HCT116 (cell line): ENCODE data around the gene RGPD8. TPM values are rescaled to one million over a fixed set of nuclear protein-coding genes. Genes with fewer than 3 reads are reported as not detected.

Experiments
- ATAC-seq: fragments of 200-7000 bp; cut with Tn5 transposase; 2 replicates; pipeline ENCODE4 v1.9.1; 2020; ENCODE audit warnings: mild to moderate bottlenecking, moderate library complexity
- BruUV-seq: library from RNA; stranded (reverse); fragments of 400-500 nt; replicated peaks from 2 replicates; lab custom pipeline; 2021; lab: Mats Ljungman, UMichigan
- CTCF ChIA-PET: fragments of 300-600 bp; sonication (Branson Sonifier 250); formaldehyde crosslinking; loops from one replicate; lab custom pipeline; 2021; ENCODE audit warnings: antibody characterized with exemption; lab: Charles Lee
- POLR2A ChIA-PET: fragments of 300-600, 350-600 bp; sonication (Branson Sonifier 250); formaldehyde crosslinking; loops from one replicate; lab custom pipeline; 2021; ENCODE audit warnings: antibody characterized with exemption; lab: Charles Lee
- RAD21 ChIA-PET, 2 experiments: fragments of 300-600 bp; sonication (Branson Sonifier 250); formaldehyde crosslinking; loops; one replicate each; lab custom pipeline; 2023; ENCODE audit warnings: low total read pairs in 2 of 2; ENCODE audit not compliant: uncharacterized antibody in 2 of 2, unreplicated experiment in 2 of 2, low non-redundant PET in 1 of 2; lab: Charles Lee
- DNase-seq: peaks from one replicate; pipeline ENCODE4 v3.0.0-alpha.2; 2010; ENCODE audit warnings: low read depth, low spot score
- H2AFZ ChIP-seq: fragments of 200-600 bp; shearing (Covaris generic), sonication (generic); 2 replicates; pipeline ENCODE4 v1.6.1; 2017; ENCODE audit warnings: low read depth, mixed run types, mixed read lengths, antibody characterized with exemption, low read length; ENCODE audit not compliant: poor library complexity, severe bottlenecking
- H3K27ac ChIP-seq: 2 replicates; pipeline ENCODE4 v1.5.1; 2012; ENCODE audit warnings: low read depth, low read length
- H3K27me3 ChIP-seq: fragments of 200-600 bp; sonication (generic); 2 replicates; pipeline ENCODE4 v1.6.1; 2016; ENCODE audit warnings: mixed run types, low read length, mixed read lengths; ENCODE audit not compliant: insufficient read depth
- H3K36me3 ChIP-seq, 2 experiments: fragments of 200-500 bp in 1 of 2; fragments of 200-600 bp in 1 of 2; sonication (Bioruptor generic) in 1 of 2; sonication (generic) in 1 of 2; 2 replicates each; pipeline versions ENCODE4 v1.5.1 to v1.6.1; 2014 to 2016; ENCODE audit warnings: low read length in 2 of 2, inconsistent platforms in 1 of 2, mixed read lengths in 1 of 2, mixed run types in 1 of 2; ENCODE audit not compliant: insufficient read depth in 2 of 2, control insufficient read depth in 1 of 2
- H3K4me1 ChIP-seq, 2 experiments: fragments of 200-600 bp in 1 of 2; sonication (generic) in 1 of 2; 2 replicates each; pipeline versions ENCODE4 v1.5.1 to v1.6.1; 2012 to 2017; ENCODE audit warnings: low read length in 2 of 2, inconsistent platforms in 1 of 2, mild to moderate bottlenecking in 1 of 2, mixed read lengths in 1 of 2, mixed run types in 1 of 2, moderate library complexity in 1 of 2; ENCODE audit not compliant: insufficient read depth in 2 of 2, control insufficient read depth in 1 of 2
- H3K4me2 ChIP-seq: fragments of 200-600 bp; sonication (generic); 2 replicates; pipeline ENCODE4 v1.6.1; 2017; ENCODE audit warnings: mixed run types, low read length, mixed read lengths
- H3K4me3 ChIP-seq, 2 experiments: fragments of 200-600 bp in 1 of 2; sonication (generic) in 1 of 2; replicated peaks in 1 of 2; 2 replicates each; pipeline ENCODE4 v1.5.1; 2011 to 2016; ENCODE audit warnings: low read length in 2 of 2, control low read depth in 1 of 2, low read depth in 1 of 2, mild to moderate bottlenecking in 1 of 2, mixed read lengths in 1 of 2, mixed run types in 1 of 2
- H3K79me2 ChIP-seq: fragments of 200-600 bp; sonication (generic); 2 replicates; pipeline ENCODE4 v1.6.1; 2017; ENCODE audit warnings: mild to moderate bottlenecking, mixed run types, low read length, moderate library complexity, mixed read lengths; ENCODE audit not compliant: insufficient read depth
- H3K9ac ChIP-seq: fragments of 200-600 bp; sonication (generic); 2 replicates; pipeline ENCODE4 v1.6.1; 2016; ENCODE audit warnings: low read length, mixed read lengths
- H3K9me2 ChIP-seq: fragments of 200-600 bp; sonication (generic), shearing (Covaris generic); 2 replicates; pipeline ENCODE4 v1.6.1; 2017; ENCODE audit warnings: mixed run types, mild to moderate bottlenecking, moderate library complexity; ENCODE audit not compliant: insufficient read depth
- H3K9me3 ChIP-seq, 2 experiments: fragments of 200-500 bp in 1 of 2; fragments of 200-600 bp in 1 of 2; sonication (Bioruptor generic) in 1 of 2; sonication (generic) in 1 of 2; 2 replicates each; pipeline ENCODE4 v1.6.1; 2014 to 2017; ENCODE audit warnings: low read length in 2 of 2, mixed read lengths in 2 of 2, inconsistent platforms in 1 of 2, low read depth in 1 of 2, mild to moderate bottlenecking in 1 of 2, mixed run types in 1 of 2, moderate library complexity in 1 of 2; ENCODE audit not compliant: control insufficient read depth in 1 of 2, insufficient read depth in 1 of 2
- H4K20me1 ChIP-seq: fragments of 200-600 bp; sonication (generic), shearing (Covaris generic); 2 replicates; pipeline ENCODE4 v1.6.1; 2017; ENCODE audit warnings: mixed run types, mild to moderate bottlenecking, moderate library complexity; ENCODE audit not compliant: insufficient read depth
- EGR1 ChIP-seq: IDR thresholded peaks from 2 replicates; pipeline ENCODE4 v1.6.1; 2012; ENCODE audit warnings: low read depth
- ELF1 ChIP-seq: IDR thresholded peaks from 2 replicates; pipeline ENCODE4 v1.6.1; 2012; ENCODE audit warnings: low read depth, borderline replicate concordance
- EZH2 ChIP-seq: fragments of 200-600 bp; sonication (generic); IDR thresholded peaks from 2 replicates; pipeline ENCODE4 v1.6.1; 2017; ENCODE audit warnings: antibody characterized with exemption, mixed run types
- POLR2AphosphoS5 ChIP-seq: IDR thresholded peaks from 2 replicates; pipeline ENCODE4 v1.6.1; 2011; ENCODE audit warnings: mild to moderate bottlenecking, low read depth, low read length, moderate library complexity
- SRF ChIP-seq: IDR thresholded peaks from 2 replicates; pipeline ENCODE4 v1.6.1; 2012; ENCODE audit warnings: low read depth
- TCF7L2 ChIP-seq: IDR thresholded peaks from 2 replicates; pipeline ENCODE4 v1.7.0; 2011; ENCODE audit warnings: borderline replicate concordance, inconsistent platforms; ENCODE audit not compliant: insufficient read depth, insufficient read length; ENCODE audit errors: extremely low read depth
- ZFX ChIP-seq: fragments of 450-650 bp; IDR thresholded peaks from 2 replicates; pipeline ENCODE4 v1.6.1; 2017
- intact Hi-C: fragments of 100-400 bp; cut with micrococcal nuclease; formaldehyde crosslinking; loops from 2 replicates; pipeline ENCODE4 v1.10.0; 2022
- total RNA-seq: library from RNA; stranded (reverse); gene quantifications from one replicate; pipeline ENCODE4 v1.2.1, GENCODE V29; 2021; ENCODE audit not compliant: unreplicated experiment

Gene RGPD8
- total RNA-seq, 1 experiment from 2014 or later: 11.0 TPM

DNA sequence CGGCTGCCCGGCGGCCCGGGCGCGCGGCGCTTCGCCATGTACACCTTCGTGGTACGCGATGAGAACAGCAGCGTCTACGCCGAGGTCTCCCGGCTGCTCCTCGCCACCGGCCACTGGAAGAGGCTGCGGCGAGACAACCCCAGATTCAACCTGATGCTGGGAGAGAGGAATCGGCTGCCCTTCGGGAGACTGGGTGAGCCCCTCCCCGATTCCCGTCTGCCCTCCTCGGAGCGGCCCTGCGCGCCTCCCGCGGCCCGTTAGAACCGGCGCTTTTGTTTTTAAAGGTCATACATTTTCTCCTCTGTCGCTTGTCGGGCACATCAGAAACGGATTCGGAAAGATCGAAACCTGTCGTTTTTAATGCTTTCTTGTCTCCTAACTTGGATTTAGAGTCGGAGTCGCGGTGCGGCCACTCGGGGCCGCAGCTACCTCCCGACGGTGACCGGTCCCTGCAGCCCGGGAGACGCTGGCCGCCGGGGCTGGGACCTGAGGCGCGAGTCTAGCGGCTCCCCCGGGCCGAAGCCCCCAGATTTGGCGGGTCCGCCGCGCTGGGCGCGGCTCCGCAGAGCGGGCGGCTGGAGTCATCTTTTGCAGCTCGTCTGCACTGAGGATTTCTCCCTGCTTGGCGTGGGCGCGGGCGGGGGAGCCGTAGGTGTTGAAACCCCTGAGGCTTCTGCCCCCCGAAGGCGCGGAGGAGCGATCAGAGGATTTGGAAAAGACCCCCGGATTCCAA, 49.0 kb upstream of the RGPD8 start:
- H2AFZ ChIP-seq: no peak overlapping the region
- POLR2A ChIA-PET: interaction anchor here (2.5 kb wide), 1 partner anchor 11 kb away, joined by 8 read pairs; no protein-coding TSS in a partner anchor
- H3K4me1 ChIP-seq: peaks cover 15 to 24% of the 10 kb centered on the region in 2 experiments; a peak in 3 of 4 replicates
- no peaks in the 10 kb centered on the region for H3K27me3 ChIP-seq
- DNase-seq (no peak), ATAC-seq (peak; percentile 41)
- intact Hi-C loops: loop anchor here (5.0 kb wide), 3 partner anchors 60 to 245 kb away; partner anchors contain the start of genes POLR1B and ZC3H8
- H3K27ac ChIP-seq: peak overlapping the region; percentile 87
- peak overlapping the region; percentile 83 to 88 for H3K4me3 ChIP-seq
- RAD21 ChIA-PET: no interaction called here
- CTCF ChIA-PET: no interaction called here
- BruUV-seq: no TSS peak
- peaks cover 50% of the 10 kb centered on the region for H3K79me2 ChIP-seq
- peaks cover 0 to 6% of the 10 kb centered on the region in 2 experiments; a peak in 1 of 4 replicates for H3K36me3 ChIP-seq
- peak; percentile 54 for TF ChIP-seq EGR1
- TF ChIP-seq EZH2: no peak
- TF ChIP-seq ELF1: no peak
- TF ChIP-seq ZFX: peak; percentile 60
- TF ChIP-seq TCF7L2: peak; percentile 40
- no peaks in the 10 kb centered on the region for H4K20me1 ChIP-seq
- peak overlapping the region; percentile 81 for H3K9ac ChIP-seq
- no peaks in the 10 kb centered on the region for H3K9me2 ChIP-seq
- H3K9me3 ChIP-seq: no peaks in the 10 kb centered on the region
- peak overlapping the region; percentile 85 for H3K4me2 ChIP-seq

GRCh38 chr2:112481528-112482233, 48.2 kb upstream of the RGPD8 start, which contains the start of gene TTL:
Gene TTL (plus strand): TSS chr2:112482156. CDS start chr2:112482345, 189 bp downstream.
- Histone ChIP-seq H4K20me1 (no peaks in the 10 kb centered on the region), H3K27ac (peak within 1 kb of the TSS; percentile 87), H3K79me2 (peaks cover 42% of the 10 kb centered on the region), H3K4me3 (peak within 1 kb of the TSS; percentile 83 to 88), H3K4me1 (peaks cover 15 to 24% of the 10 kb centered on the region in 2 experiments; a peak in 3 of 4 replicates), H3K9ac (peak within 1 kb of the TSS; percentile 81), H2AFZ (peak within 1 kb of the TSS; percentile 71)
- peak; percentile 73 for ATAC-seq
- CTCF ChIA-PET: interaction anchor here (1.0 to 2.6 kb wide), 3 partner anchors 12 to 96 kb away, joined by 3 to 8 read pairs (median 3); no protein-coding TSS in a partner anchor
- no peak for DNase-seq
- peak; percentile 85 for TF ChIP-seq EGR1
- TF ChIP-seq POLR2AphosphoS5: peak; percentile 73
- no peak for TF ChIP-seq SRF
- TF ChIP-seq, all 23 proteins: peak for 2
- H3K36me3 ChIP-seq: peaks cover 0 to 6% of the 10 kb centered on the region in 2 experiments; a peak in 1 of 4 replicates
- no peaks in the 10 kb centered on the region for H3K9me3 ChIP-seq
- intact Hi-C loops: loop anchor here (2.0 to 5.0 kb wide), 4 partner anchors 61 to 246 kb away; partner anchors contain the start of genes POLR1B and ZC3H8
- POLR2A ChIA-PET: interaction anchor here (1.1 kb wide), 1 partner anchor 427 kb away, joined by 3 read pairs; no protein-coding TSS in a partner anchor
- TSS peak; percentile 82 for BruUV-seq
- H3K27me3 ChIP-seq: no peaks in the 10 kb centered on the region
- H3K4me2 ChIP-seq: peak within 1 kb of the TSS; percentile 92
- H3K9me2 ChIP-seq: no peaks in the 10 kb centered on the region
- RAD21 ChIA-PET: interaction anchor here in 1 of 2 experiments (0.6 kb wide), 1 partner anchor 64 kb away, joined by 3 read pairs; no protein-coding TSS in a partner anchor
